HepG2 (cell line): ENCODE results near the gene RPL34. TPM values are rescaled to one million over a fixed set of nuclear protein-coding genes. Genes with fewer than 3 reads are reported as not detected.

ENCODE experiments used
- CBX2 ChIP-seq, 2 experiments: fragments of 200-600 bp in 1 of 2; sonication (generic); formaldehyde crosslinking in 1 of 2; IDR thresholded peaks; 2 replicates each; pipeline versions ENCODE4 v1.7.0 to v1.8.1; 2018 to 2022; ENCODE audit warnings: low read depth in 2 of 2, low read length in 1 of 2, mild to moderate bottlenecking in 1 of 2, missing genetic modification reagents in 1 of 2
- CHCHD3 ChIP-seq: sonication (generic); formaldehyde crosslinking; IDR thresholded peaks from 2 replicates; pipeline ENCODE4 v1.8.0; 2022; ENCODE audit warnings: mild to moderate bottlenecking, missing genetic modification reagents, moderate library complexity
- EEA1 ChIP-seq: sonication (generic); formaldehyde crosslinking; IDR thresholded peaks from 2 replicates; pipeline ENCODE4 v1.5.1; 2020; ENCODE audit warnings: mild to moderate bottlenecking, missing genetic modification reagents, borderline replicate concordance
- GPN1 ChIP-seq: sonication (generic); formaldehyde crosslinking; IDR thresholded peaks from 2 replicates; pipeline ENCODE4 v1.5.1; 2020; ENCODE audit warnings: missing genetic modification reagents, borderline replicate concordance
- HCFC1 ChIP-seq: fragments of 150-350 bp; IDR thresholded peaks from 2 replicates; pipeline ENCODE4 v1.6.1; 2014; ENCODE audit warnings: low read depth, low read length
- HDAC2 ChIP-seq: sonication (generic); formaldehyde crosslinking; IDR thresholded peaks from 2 replicates; pipeline ENCODE4 v1.4.0; 2020; ENCODE audit warnings: missing genetic modification reagents
- KLF11 ChIP-seq: IDR thresholded peaks from 2 replicates; pipeline ENCODE4 v1.6.1; 2016; ENCODE audit warnings: missing compliant biosample characterization
- NFKBIZ ChIP-seq: IDR thresholded peaks from 2 replicates; pipeline ENCODE4 v1.6.1; 2018; ENCODE audit warnings: missing genetic modification reagents, missing compliant biosample characterization
- TAF1 ChIP-seq: sonication (generic); formaldehyde crosslinking; IDR thresholded peaks from 2 replicates; pipeline ENCODE4 v1.4.0; 2020; ENCODE audit warnings: missing genetic modification reagents
- ZBTB8A ChIP-seq: sonication (generic); formaldehyde crosslinking; IDR thresholded peaks from 2 replicates; pipeline ENCODE4 v1.4.0; 2020; ENCODE audit warnings: mild to moderate bottlenecking, low read depth, missing genetic modification reagents, borderline replicate concordance
- ZNF766 ChIP-seq: sonication (generic); formaldehyde crosslinking; IDR thresholded peaks from 2 replicates; pipeline ENCODE4 v1.5.0; 2020; ENCODE audit warnings: missing genetic modification reagents, borderline replicate concordance
- ZNF772 ChIP-seq: sonication (generic); formaldehyde crosslinking; IDR thresholded peaks from 2 replicates; pipeline ENCODE4 v1.5.0; 2020; ENCODE audit warnings: mild to moderate bottlenecking, missing genetic modification reagents
- ZNF891 ChIP-seq: sonication (generic); formaldehyde crosslinking; IDR thresholded peaks from 2 replicates; pipeline ENCODE4 v1.5.0; 2020; ENCODE audit warnings: mild to moderate bottlenecking, missing genetic modification reagents
- polyA plus RNA-seq, 8 experiments: library from polyadenylated mRNA; depleted of rRNA in 3 of 8; stranded (reverse) in 7 of 8; unstranded in 1 of 8; fragments of >200 nt; fragmentation: Illumina TruSeq in 4 of 8; extraction: Trizol in 4 of 8; gene quantifications; 2 replicates each; pipeline versions ENCODE4 v1.2.1 to v1.2.3, GENCODE V29; 2011 to 2016; ENCODE audit warnings: low read depth in 4 of 8, missing spikeins in 1 of 8, mixed read lengths in 1 of 8; ENCODE audit not compliant: insufficient read depth in 1 of 8
- total RNA-seq, 5 experiments: library from RNA; depleted of rRNA; stranded (reverse); fragments of >200 nt; fragmentation: Illumina TruSeq; extraction: Trizol; gene quantifications; 2 replicates each; pipeline ENCODE4 v1.2.3, GENCODE V29; 2016; ENCODE audit warnings: low read depth in 1 of 5
- TF ChIP-seq, protein P1 (sequence below): sonication (generic); formaldehyde crosslinking; IDR thresholded peaks from 2 replicates; pipeline ENCODE4 v1.9.0; 2021; ENCODE audit warnings: missing genetic modification reagents, mild to moderate bottlenecking, borderline replicate concordance
- TF ChIP-seq, protein P2 (sequence below): sonication (generic); formaldehyde crosslinking; IDR thresholded peaks from 2 replicates; pipeline ENCODE4 v1.4.0; 2020; ENCODE audit warnings: missing genetic modification reagents
- TF ChIP-seq, protein P3 (sequence below): sonication (generic); formaldehyde crosslinking; IDR thresholded peaks from 2 replicates; pipeline ENCODE4 v1.5.1; 2020; ENCODE audit warnings: mild to moderate bottlenecking, missing genetic modification reagents, borderline replicate concordance
- TF ChIP-seq, protein P4 (sequence below): sonication (generic); formaldehyde crosslinking; IDR thresholded peaks from 2 replicates; pipeline ENCODE4 v1.8.0; 2022; ENCODE audit warnings: low read depth, missing genetic modification reagents
- TF ChIP-seq, protein P5 (sequence below): IDR thresholded peaks from 2 replicates; pipeline ENCODE4 v1.6.1; 2016; ENCODE audit warnings: mild to moderate bottlenecking

RPL34 gene
- total and polyA plus RNA-seq, 2 of the 13 experiments (the other 11 are each of a cell fraction or from before 2014, with no cell fraction given), result 2,235 to 3,985 TPM

DNA sequence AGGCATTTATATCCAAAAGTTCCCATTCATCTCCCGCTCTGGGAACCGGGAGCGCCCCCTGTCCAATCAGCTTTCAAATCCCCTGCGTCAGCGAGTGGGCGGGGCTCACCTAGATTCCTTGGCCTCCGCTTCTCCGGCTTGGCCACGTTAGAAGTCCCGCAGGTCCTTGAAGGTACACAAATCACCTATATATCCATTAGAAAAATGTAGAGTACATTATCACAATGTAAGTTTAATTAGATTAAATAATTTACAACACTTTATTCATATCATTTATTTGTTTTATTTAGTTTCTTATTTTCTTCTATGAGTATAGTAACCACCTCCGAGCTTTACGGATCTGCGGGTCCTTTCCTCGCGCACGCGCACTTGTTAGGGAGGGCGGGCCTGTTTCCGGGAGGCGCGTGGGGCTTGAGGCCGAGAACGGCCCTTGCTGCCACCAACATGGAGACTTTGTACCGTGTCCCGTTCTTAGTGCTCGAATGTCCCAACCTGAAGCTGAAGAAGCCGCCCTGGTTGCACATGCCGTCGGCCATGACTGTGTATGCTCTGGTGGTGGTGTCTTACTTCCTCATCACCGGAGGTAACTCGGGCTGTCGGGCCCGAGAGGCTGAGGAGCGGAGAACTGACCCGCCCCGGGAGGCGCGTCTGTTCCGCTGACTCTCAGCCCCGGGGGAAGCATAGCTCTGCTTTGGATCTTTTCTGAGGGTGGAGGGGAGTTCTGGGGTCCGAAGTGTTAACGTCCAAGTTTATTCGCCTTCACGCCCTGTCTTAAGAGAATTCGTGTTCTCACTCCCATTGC lies 30.0 kb downstream of the RPL34 start, which contains the start of gene OSTC (continued):
- TF ChIP-seq ZNF766 (CRISPR knock-in tag), result peak; percentile 72; the same call in 1 of the 2 replicates
- TF ChIP-seq HDAC2, result no peak
- TF ChIP-seq, protein P1, sequence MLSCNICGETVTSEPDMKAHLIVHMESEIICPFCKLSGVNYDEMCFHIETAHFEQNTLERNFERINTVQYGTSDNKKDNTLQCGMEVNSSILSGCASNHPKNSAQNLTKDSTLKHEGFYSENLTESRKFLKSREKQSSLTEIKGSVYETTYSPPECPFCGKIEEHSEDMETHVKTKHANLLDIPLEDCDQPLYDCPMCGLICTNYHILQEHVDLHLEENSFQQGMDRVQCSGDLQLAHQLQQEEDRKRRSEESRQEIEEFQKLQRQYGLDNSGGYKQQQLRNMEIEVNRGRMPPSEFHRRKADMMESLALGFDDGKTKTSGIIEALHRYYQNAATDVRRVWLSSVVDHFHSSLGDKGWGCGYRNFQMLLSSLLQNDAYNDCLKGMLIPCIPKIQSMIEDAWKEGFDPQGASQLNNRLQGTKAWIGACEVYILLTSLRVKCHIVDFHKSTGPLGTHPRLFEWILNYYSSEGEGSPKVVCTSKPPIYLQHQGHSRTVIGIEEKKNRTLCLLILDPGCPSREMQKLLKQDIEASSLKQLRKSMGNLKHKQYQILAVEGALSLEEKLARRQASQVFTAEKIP (CRISPR knock-in tag), result no peak
- TF ChIP-seq TAF1 (CRISPR knock-in tag), result peak; percentile 83
- no peak for TF ChIP-seq CBX2 (IDR thresholded peaks at IDR 0.05; ENCODE audit: low read depth, low read length)
- no peak for TF ChIP-seq CBX2 (CRISPR knock-in tag; IDR thresholded peaks at IDR 0.05; ENCODE audit: low read depth)
- TF ChIP-seq, protein P2, sequence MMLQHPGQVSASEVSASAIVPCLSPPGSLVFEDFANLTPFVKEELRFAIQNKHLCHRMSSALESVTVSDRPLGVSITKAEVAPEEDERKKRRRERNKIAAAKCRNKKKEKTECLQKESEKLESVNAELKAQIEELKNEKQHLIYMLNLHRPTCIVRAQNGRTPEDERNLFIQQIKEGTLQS, result peak; percentile 18; the same call in 1 of the 2 replicates
- TF ChIP-seq NFKBIZ, result no peak; the same call in 1 of the 2 replicates
- TF ChIP-seq ZNF772, result 0 out of 2 replicates have a peak, but pooled peaks have one; percentile 69
- TF ChIP-seq ZNF891 (CRISPR knock-in tag), result peak; percentile 86
- TF ChIP-seq EEA1 (CRISPR knock-in tag), result no peak
- TF ChIP-seq KLF11 (CRISPR knock-in tag), result peak; percentile 30; the same call in 1 of the 2 replicates
- TF ChIP-seq CHCHD3, result no peak
- TF ChIP-seq, protein P3, sequence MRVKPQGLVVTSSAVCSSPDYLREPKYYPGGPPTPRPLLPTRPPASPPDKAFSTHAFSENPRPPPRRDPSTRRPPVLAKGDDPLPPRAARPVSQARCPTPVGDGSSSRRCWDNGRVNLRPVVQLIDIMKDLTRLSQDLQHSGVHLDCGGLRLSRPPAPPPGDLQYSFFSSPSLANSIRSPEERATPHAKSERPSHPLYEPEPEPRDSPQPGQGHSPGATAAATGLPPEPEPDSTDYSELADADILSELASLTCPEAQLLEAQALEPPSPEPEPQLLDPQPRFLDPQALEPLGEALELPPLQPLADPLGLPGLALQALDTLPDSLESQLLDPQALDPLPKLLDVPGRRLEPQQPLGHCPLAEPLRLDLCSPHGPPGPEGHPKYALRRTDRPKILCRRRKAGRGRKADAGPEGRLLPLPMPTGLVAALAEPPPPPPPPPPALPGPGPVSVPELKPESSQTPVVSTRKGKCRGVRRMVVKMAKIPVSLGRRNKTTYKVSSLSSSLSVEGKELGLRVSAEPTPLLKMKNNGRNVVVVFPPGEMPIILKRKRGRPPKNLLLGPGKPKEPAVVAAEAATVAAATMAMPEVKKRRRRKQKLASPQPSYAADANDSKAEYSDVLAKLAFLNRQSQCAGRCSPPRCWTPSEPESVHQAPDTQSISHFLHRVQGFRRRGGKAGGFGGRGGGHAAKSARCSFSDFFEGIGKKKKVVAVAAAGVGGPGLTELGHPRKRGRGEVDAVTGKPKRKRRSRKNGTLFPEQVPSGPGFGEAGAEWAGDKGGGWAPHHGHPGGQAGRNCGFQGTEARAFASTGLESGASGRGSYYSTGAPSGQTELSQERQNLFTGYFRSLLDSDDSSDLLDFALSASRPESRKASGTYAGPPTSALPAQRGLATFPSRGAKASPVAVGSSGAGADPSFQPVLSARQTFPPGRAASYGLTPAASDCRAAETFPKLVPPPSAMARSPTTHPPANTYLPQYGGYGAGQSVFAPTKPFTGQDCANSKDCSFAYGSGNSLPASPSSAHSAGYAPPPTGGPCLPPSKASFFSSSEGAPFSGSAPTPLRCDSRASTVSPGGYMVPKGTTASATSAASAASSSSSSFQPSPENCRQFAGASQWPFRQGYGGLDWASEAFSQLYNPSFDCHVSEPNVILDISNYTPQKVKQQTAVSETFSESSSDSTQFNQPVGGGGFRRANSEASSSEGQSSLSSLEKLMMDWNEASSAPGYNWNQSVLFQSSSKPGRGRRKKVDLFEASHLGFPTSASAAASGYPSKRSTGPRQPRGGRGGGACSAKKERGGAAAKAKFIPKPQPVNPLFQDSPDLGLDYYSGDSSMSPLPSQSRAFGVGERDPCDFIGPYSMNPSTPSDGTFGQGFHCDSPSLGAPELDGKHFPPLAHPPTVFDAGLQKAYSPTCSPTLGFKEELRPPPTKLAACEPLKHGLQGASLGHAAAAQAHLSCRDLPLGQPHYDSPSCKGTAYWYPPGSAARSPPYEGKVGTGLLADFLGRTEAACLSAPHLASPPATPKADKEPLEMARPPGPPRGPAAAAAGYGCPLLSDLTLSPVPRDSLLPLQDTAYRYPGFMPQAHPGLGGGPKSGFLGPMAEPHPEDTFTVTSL (CRISPR knock-in tag), result no peak; the same call in 1 of the 2 replicates
- no peak for TF ChIP-seq GPN1 (CRISPR knock-in tag)
- no peak for TF ChIP-seq ZBTB8A (CRISPR knock-in tag)
- TF ChIP-seq, protein P4, sequence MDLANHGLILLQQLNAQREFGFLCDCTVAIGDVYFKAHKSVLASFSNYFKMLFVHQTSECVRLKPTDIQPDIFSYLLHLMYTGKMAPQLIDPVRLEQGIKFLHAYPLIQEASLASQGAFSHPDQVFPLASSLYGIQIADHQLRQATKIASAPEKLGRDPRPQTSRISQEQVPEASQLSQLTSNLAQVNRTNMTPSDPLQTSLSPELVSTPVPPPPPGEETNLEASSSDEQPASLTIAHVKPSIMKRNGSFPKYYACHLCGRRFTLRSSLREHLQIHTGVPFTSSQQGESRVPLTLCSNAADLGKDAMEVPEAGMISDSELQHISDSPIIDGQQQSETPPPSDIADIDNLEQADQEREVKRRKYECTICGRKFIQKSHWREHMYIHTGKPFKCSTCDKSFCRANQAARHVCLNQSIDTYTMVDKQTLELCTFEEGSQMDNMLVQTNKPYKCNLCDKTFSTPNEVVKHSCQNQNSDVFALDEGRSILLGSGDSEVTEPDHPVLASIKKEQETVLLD, result no peak
- TF ChIP-seq, protein P5, sequence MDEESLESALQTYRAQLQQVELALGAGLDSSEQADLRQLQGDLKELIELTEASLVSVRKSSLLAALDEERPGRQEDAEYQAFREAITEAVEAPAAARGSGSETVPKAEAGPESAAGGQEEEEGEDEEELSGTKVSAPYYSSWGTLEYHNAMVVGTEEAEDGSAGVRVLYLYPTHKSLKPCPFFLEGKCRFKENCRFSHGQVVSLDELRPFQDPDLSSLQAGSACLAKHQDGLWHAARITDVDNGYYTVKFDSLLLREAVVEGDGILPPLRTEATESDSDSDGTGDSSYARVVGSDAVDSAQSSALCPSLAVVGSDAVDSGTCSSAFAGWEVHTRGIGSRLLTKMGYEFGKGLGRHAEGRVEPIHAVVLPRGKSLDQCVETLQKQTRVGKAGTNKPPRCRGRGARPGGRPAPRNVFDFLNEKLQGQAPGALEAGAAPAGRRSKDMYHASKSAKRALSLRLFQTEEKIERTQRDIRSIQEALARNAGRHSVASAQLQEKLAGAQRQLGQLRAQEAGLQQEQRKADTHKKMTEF (CRISPR knock-in tag), result peak; percentile 62; the same call in 1 of the 2 replicates
- no peak for TF ChIP-seq HCFC1
